ENCODE measurements around the gene LTO1.
"Not testable (repeated sequence)": the region's sequence is repeated elsewhere in the genome, so short reads cannot be mapped to it uniquely, and the experiment has no call there.

Gene LTO1

DNA sequence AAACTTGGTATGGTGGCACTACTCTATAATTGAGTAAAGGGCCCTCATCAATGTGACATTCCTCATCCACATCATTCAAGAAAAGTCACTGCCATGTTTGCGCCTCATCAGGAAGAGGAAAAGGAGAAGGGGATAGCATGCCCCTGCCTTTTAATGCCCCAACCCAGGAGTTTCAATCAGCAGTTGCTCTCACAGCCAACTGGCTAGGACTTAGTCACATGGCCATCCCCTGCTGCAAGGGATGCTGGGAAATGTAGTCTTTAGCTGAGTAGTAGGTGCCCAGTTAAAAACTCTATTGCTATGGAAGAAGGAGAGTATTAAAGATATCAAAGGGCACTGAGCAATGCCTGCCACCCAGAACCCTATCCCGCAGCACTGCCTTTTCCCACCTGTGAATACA, 45.1 kb downstream of the LTO1 start:
- DNase-seq = no peak

DNA sequence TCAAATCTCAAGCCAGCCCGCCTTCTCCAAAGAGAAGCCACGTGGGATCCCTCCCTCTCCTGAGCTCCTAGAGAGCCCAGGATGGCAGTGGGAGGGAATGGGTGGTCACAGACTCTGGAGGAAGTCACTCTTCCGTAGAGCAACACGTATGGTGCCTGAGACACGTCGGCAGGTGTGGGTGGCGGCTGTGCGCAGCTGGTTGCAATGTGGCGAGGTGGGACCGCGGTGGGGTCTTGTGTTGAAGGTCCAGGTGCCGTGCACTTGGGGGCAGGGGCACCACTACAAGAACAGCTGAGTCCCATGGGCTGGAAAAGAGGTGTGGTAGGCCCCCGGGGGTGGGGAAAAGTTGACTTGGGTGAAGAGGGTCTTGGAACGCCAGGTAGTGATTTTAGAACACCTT, 47.6 kb downstream of the LTO1 start:
- DNase-seq = no peak

DNA sequence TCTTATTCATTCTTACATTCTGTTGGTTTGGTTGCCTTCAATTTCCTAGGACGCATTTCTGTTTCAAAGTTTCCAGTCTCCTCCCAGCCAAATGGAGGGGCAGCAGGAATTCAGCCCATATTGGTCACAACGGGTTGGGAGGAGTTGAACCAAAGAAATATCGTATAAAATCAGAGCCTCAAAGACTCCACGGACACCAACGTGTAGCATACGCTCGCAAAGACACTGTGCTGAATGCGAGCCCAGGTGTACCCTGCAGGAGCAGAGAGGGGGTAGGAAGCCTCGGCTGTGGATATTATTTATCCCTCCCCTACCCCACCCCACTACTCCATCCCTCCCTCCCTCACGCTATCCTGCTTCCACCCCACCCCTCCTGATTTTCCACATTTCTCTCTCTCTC, 49.7 kb downstream of the LTO1 start:
- no peak for DNase-seq

DNA sequence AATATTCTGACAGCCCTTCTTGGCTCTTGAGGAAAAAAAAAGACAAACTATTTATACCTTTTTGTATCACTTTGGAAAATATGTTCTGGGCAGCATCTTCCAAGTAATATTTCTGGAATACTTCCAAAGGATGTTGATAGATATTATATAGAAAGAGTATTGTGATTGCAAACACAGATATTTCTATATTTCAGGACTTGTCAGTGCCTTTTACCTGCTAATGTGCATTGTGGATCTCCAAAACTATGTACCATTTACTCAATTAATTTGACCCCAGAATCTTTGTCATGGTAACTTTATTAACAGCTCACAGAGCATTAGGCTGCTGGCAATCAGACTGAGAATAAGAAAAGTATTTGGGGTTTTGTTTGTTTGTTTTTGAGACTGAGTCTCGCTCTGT, 50.9 kb downstream of the LTO1 start:
- no peak for DNase-seq

DNA sequence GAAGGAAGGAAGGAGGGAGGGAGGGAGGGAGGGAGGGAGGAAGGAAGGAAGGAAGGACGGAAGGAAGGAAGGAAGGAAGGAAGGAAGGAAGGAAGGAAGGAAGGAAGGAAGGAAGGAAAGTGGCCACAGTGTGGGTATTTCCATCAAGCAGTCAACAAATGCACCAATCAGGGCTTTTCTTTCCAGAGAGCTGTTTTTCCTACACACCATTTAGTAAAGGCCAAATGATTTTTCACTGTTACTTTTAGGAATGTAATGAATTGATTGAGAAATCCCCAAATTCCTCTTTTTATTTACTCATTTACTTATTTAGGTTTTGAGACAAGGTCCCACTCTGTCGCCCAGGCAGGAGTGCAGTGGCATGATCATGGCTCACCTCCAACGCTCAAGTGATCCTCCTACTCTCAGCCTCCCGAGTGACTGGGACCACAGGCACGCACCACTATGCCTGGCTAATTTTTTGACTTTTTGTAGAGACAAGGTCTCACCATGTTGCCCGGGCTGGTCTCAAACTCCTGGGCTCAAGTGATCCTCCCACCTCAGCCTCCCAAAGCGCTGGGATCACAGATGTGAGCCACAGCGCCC, 53.0 kb downstream of the LTO1 start:
- DNase-seq = not testable (repeated sequence)

DNA sequence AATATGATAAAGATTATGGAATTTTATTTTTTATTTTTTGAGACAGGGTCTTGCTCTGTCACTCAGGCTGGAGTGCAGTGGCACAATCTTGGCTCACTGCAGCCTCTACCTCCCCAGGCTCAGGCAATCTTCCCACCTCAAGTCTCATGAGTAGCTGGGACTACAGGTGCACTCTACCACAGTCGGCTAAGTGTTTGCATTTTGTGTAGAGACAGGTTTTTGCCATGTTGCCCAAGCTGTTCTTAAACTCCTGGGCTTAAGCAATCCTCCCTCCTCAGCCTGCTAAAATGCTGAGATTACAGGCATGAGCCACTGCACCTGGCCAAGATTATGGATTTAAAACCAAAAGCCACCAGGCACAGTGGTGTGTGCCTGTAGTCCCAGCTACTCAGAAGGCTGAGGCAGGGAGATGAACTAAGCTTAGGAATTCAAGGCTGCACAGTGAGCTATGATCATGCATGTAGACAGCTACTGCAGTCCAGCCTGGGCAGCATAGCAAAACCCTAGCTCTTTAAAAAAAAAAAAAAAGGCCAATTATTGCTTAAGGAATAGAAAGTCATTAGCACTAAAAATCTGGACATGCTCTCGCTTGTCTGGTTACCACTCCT, 54.4 kb downstream of the LTO1 start:
- no peak for DNase-seq

DNA sequence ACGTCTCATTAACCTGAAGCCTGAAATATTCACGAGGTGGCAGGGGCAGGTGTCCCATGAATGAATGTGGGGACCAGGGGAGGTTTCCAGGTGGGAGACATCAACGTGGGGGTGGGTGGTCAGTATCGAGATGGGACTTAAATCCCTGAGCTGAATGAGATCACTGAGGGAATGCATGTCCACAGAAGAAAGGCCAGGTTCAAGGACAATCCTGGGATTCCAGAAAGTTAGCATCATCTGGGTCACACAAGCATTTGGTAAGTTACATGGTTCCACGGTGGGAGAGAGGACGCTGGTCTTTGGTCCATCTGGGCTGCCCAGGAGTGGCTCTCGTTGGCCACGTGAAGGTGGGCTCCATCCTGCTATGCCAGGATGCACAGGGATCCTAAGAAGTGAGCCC, 56.9 kb downstream of the LTO1 start:
- no peak for DNase-seq

DNA sequence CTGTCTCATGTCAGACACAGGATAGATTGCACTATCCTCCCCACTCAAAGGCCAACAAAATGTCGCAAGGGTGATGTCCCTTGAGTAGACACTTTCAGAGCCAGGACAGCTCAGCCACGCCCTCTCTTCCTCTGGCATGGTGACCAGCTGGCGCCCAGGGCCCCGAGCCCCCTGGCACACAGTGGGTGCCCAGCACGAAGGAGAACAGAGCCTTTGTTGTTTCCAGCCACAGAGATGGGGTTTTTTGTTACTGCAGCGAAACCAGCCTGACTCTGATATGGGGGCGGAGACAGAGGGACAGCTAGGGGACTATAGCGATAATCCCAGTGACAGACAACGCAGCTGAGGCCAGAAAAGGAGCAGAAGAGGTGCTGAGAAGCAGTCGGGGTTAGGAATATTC, 57.5 kb downstream of the LTO1 start:
- DNase-seq = no peak

DNA sequence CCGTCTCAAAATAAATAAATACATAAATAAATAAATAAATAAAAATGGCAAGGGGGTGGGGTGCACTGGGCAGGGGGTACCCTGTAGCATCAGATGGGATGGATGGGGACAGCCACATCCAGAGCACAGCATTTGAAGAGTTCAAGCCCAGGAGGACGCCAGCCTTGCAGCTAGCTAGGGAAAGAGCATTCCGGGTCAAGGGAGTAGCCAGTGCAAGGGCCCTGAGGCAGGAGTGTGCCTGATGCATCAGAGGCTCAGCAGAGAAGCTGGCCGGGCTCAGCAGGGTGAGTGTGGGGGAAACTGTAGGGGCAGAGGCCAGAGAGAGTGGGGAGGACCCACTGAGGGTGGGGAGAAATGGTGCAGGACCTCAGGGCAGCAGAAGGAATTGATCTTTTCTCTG, 57.9 kb downstream of the LTO1 start:
- DNase-seq = no peak
